IMR-90 (cell line): ENCODE data around the gene DUS1L. TPM values are rescaled to one million over a fixed set of nuclear protein-coding genes. Genes with fewer than 3 reads are reported as not detected.

Experiments
- ATAC-seq: fragments of 200-7000 bp; cut with Tn5 transposase; 2 replicates; pipeline ENCODE4 v1.9.1; 2020; ENCODE audit warnings: low read depth, mild to moderate bottlenecking, moderate library complexity
- BruUV-seq: library from RNA; stranded (reverse); fragments of 400-500 nt; replicated peaks from 2 replicates; lab custom pipeline; 2021; lab: Mats Ljungman, UMichigan
- CTCF ChIA-PET: fragments of 300-600 bp; formaldehyde crosslinking; extraction: SDS; loops from one replicate; lab custom pipeline; 2021; ENCODE audit warnings: antibody characterized with exemption; lab: Yijun Ruan, JAX
- POLR2A ChIA-PET: fragments of 300-600 bp; sonication (Branson Sonifier 250); formaldehyde crosslinking; loops from one replicate; lab custom pipeline; 2022; ENCODE audit warnings: antibody characterized with exemption; ENCODE audit not compliant: unreplicated experiment; lab: Charles Lee
- DNase-seq: peaks from one replicate; pipeline ENCODE4 v3.0.0; 2013
- H2AFZ ChIP-seq: replicated peaks from 2 replicates; pipeline ENCODE3; 2013; ENCODE audit warnings: low read length, mild to moderate bottlenecking; ENCODE audit not compliant: poor library complexity
- H2AK5ac ChIP-seq: 2 replicates; pipeline ENCODE4 v1.6.1; 2013; ENCODE audit warnings: low read depth, low read length, inconsistent platforms
- H2AK9ac ChIP-seq: replicated peaks from 2 replicates; pipeline ENCODE3; 2013; ENCODE audit warnings: mild to moderate bottlenecking, low read depth, low read length, moderate library complexity; ENCODE audit not compliant: poor library complexity
- H2BK120ac ChIP-seq: 2 replicates; pipeline ENCODE4 v1.6.1; 2013; ENCODE audit warnings: low read depth, low read length, inconsistent platforms
- H2BK15ac ChIP-seq: 3 replicates; pipeline ENCODE4 v1.6.1; 2013; ENCODE audit warnings: low read depth, low read length, inconsistent platforms
- H2BK20ac ChIP-seq: 2 replicates; pipeline ENCODE4 v1.6.1; 2013; ENCODE audit warnings: low read depth, mild to moderate bottlenecking, inconsistent platforms, low read length, moderate library complexity
- H2BK5ac ChIP-seq: 2 replicates; pipeline ENCODE4 v1.6.1; 2013; ENCODE audit warnings: mild to moderate bottlenecking, low read depth, low read length, inconsistent platforms; ENCODE audit not compliant: poor library complexity, severe bottlenecking
- H3K14ac ChIP-seq: replicated peaks from 2 replicates; pipeline ENCODE4 v1.6.1; 2013; ENCODE audit warnings: low read depth, low read length, inconsistent platforms
- H3K18ac ChIP-seq: 2 replicates; pipeline ENCODE4 v1.6.1; 2013; ENCODE audit warnings: low read depth, low read length, control low read depth
- H3K23ac ChIP-seq: 2 replicates; pipeline ENCODE4 v1.6.1; 2013; ENCODE audit warnings: low read depth, low read length, inconsistent platforms
- H3K27ac ChIP-seq: 2 replicates; pipeline ENCODE4 v1.5.1; 2013; ENCODE audit warnings: mild to moderate bottlenecking, control low read depth, low read length; ENCODE audit not compliant: insufficient read depth
- H3K27me3 ChIP-seq: 2 replicates; pipeline ENCODE4 v1.6.1; 2013; ENCODE audit warnings: low read length; ENCODE audit not compliant: control insufficient read depth, insufficient read depth
- H3K36me3 ChIP-seq: 2 replicates; pipeline ENCODE4 v1.6.1; 2013; ENCODE audit warnings: low read length, mixed read lengths; ENCODE audit not compliant: control insufficient read depth, insufficient read depth
- H3K4ac ChIP-seq: 2 replicates; pipeline ENCODE4 v1.6.1; 2013; ENCODE audit warnings: low read depth, low read length, inconsistent platforms
- H3K4me1 ChIP-seq: 2 replicates; pipeline ENCODE4 v1.6.1; 2013; ENCODE audit warnings: low read length, mixed read lengths; ENCODE audit not compliant: control insufficient read depth, insufficient read depth
- H3K4me2 ChIP-seq: 2 replicates; pipeline ENCODE4 v1.6.1; 2013; ENCODE audit warnings: low read depth, mild to moderate bottlenecking, control low read depth, low read length, moderate library complexity
- H3K4me3 ChIP-seq: 2 replicates; pipeline ENCODE4 v1.5.1; 2013; ENCODE audit warnings: low read depth, mild to moderate bottlenecking, control low read depth, low read length, moderate library complexity; ENCODE audit not compliant: insufficient read depth
- H3K56ac ChIP-seq: 2 replicates; pipeline ENCODE4 v1.6.1; 2013; ENCODE audit warnings: low read length, inconsistent platforms; ENCODE audit not compliant: insufficient read depth; ENCODE audit errors: extremely low read depth
- H3K79me1 ChIP-seq, 2 experiments: 2 replicates each; pipeline ENCODE4 v1.6.1; 2013; ENCODE audit warnings: low read length in 2 of 2, inconsistent platforms in 1 of 2, low read depth in 1 of 2
- H3K9ac ChIP-seq: 2 replicates; pipeline ENCODE4 v1.6.1; 2013; ENCODE audit warnings: low read depth, low read length, control low read depth
- H3K9me1 ChIP-seq: 2 replicates; pipeline ENCODE4 v1.6.1; 2013; ENCODE audit warnings: low read length, inconsistent platforms; ENCODE audit not compliant: insufficient read depth
- H3K9me3 ChIP-seq: 2 replicates; pipeline ENCODE4 v1.6.1; 2013; ENCODE audit warnings: low read length; ENCODE audit not compliant: control insufficient read depth, insufficient read depth
- H4K20me1 ChIP-seq: 2 replicates; pipeline ENCODE4 v1.6.1; 2013; ENCODE audit warnings: low read length, inconsistent platforms; ENCODE audit not compliant: insufficient read depth
- H4K5ac ChIP-seq: 2 replicates; pipeline ENCODE4 v1.6.1; 2013; ENCODE audit warnings: mild to moderate bottlenecking, low read depth, low read length, control low read depth
- H4K8ac ChIP-seq, 2 experiments: 2 replicates each; pipeline ENCODE4 v1.6.1; 2013; ENCODE audit warnings: low read depth in 2 of 2, low read length in 2 of 2, control low read depth in 1 of 2, inconsistent platforms in 1 of 2
- H4K91ac ChIP-seq: 2 replicates; pipeline ENCODE4 v1.6.1; 2013; ENCODE audit warnings: low read depth, low read length, inconsistent platforms; ENCODE audit not compliant: insufficient read depth
- BHLHE40 ChIP-seq: fragments of 150-350 bp; IDR thresholded peaks from 2 replicates; pipeline ENCODE4 v1.6.1; 2016; ENCODE audit warnings: mild to moderate bottlenecking, low read depth, low read length
- CEBPB ChIP-seq: IDR thresholded peaks from 2 replicates; pipeline ENCODE4 v1.6.1; 2012; ENCODE audit warnings: low read depth, low read length, improper control_type of control experiment
- CHD1 ChIP-seq: IDR thresholded peaks from 2 replicates; pipeline ENCODE4 v1.6.1; 2012; ENCODE audit warnings: low read depth, low read length, improper control_type of control experiment
- FOS ChIP-seq: fragments of 150-350 bp; IDR thresholded peaks from 2 replicates; pipeline ENCODE4 v1.6.1; 2016; ENCODE audit warnings: low read depth, low read length
- MAFK ChIP-seq: IDR thresholded peaks from 2 replicates; pipeline ENCODE4 v1.6.1; 2012; ENCODE audit warnings: low read depth, low read length, improper control_type of control experiment
- MAZ ChIP-seq: IDR thresholded peaks from 2 replicates; pipeline ENCODE4 v1.6.1; 2012; ENCODE audit warnings: low read depth, mild to moderate bottlenecking, low read length, improper control_type of control experiment, moderate library complexity, borderline replicate concordance
- MXI1 ChIP-seq: IDR thresholded peaks from 2 replicates; pipeline ENCODE4 v1.6.1; 2012; ENCODE audit warnings: low read depth, mild to moderate bottlenecking, low read length, moderate library complexity, borderline replicate concordance
- NFE2L2 ChIP-seq: fragments of 150-350 bp; IDR thresholded peaks from 2 replicates; pipeline ENCODE4 v1.6.1; 2016; ENCODE audit warnings: low read depth, mild to moderate bottlenecking, low read length
- POLR2A ChIP-seq: IDR thresholded peaks from 2 replicates; pipeline ENCODE4 v1.6.1; 2012; ENCODE audit warnings: mild to moderate bottlenecking, low read depth, low read length
- RAD21 ChIP-seq: IDR thresholded peaks from 2 replicates; pipeline ENCODE4 v1.6.1; 2012; ENCODE audit warnings: low read length, improper control_type of control experiment
- RFX5 ChIP-seq: IDR thresholded peaks from 2 replicates; pipeline ENCODE4 v1.8.0; 2012; ENCODE audit warnings: low read depth, mild to moderate bottlenecking, low read length, moderate library complexity
- SMC3 ChIP-seq: fragments of 150-350 bp; IDR thresholded peaks from 2 replicates; pipeline ENCODE4 v1.6.1; 2016; ENCODE audit warnings: low read depth, mild to moderate bottlenecking, antibody characterized with exemption, low read length, moderate library complexity
- WGBS, 2 experiments: methylation state at CpG; one replicate each; pipeline versions ENCODE4 v1.1.5 to v1.1.7; 2013; ENCODE audit warnings: missing lambda C conversion rate in 2 of 2; ENCODE audit not compliant: insufficient read length in 1 of 2; ENCODE audit errors: extremely low coverage in 2 of 2; 5-methylcytosine and 5-hydroxymethylcytosine counted together
- dilution Hi-C: fragments of 300-500 bp; cut with HindIII; formaldehyde crosslinking; loops from one replicate; pipeline ENCODE4 v1.14.3; 2018; ENCODE audit warnings: low sequenced_read_pairs; ENCODE audit not compliant: unreplicated experiment
- in situ Hi-C: fragments of 300-500 bp; cut with MboI; formaldehyde crosslinking; loops from 3 replicates; pipeline ENCODE4 v1.14.3; 2019; ENCODE audit warnings: low sequenced_read_pairs, inconsistent platforms, mixed read lengths
- intact Hi-C: fragments of 100-400 bp; cut with micrococcal nuclease; formaldehyde crosslinking; loops from 2 replicates; pipeline ENCODE4 v1.10.0; 2022
- polyA plus RNA-seq, 3 experiments: library from polyadenylated mRNA; depleted of rRNA; stranded (reverse); fragments of >200 nt; gene quantifications; 2 replicates each; pipeline ENCODE4 v1.2.3, GENCODE V29; 2012; ENCODE audit warnings: low replicate concordance in 1 of 3
- total RNA-seq: library from RNA; depleted of rRNA; stranded (reverse); fragments of >200 nt; gene quantifications from 2 replicates; pipeline ENCODE4 v1.2.3, GENCODE V29; 2012
- TF ChIP-seq, protein P1 (sequence below): fragments of 150-350 bp; IDR thresholded peaks from 2 replicates; pipeline ENCODE4 v1.6.1; 2017; ENCODE audit warnings: mild to moderate bottlenecking, antibody characterized with exemption, low read length, low read depth
- TF ChIP-seq, protein P2 (sequence below): conservative IDR thresholded peaks from 2 replicates; pipeline ENCODE4 v1.5.1; 2012; ENCODE audit warnings: mild to moderate bottlenecking, low read depth, low read length, improper control_type of control experiment

Gene DUS1L
- total and polyA plus RNA-seq, 2 of the 4 experiments (the other 2 are of a cell fraction), result 29.0 to 76.9 TPM

DNA sequence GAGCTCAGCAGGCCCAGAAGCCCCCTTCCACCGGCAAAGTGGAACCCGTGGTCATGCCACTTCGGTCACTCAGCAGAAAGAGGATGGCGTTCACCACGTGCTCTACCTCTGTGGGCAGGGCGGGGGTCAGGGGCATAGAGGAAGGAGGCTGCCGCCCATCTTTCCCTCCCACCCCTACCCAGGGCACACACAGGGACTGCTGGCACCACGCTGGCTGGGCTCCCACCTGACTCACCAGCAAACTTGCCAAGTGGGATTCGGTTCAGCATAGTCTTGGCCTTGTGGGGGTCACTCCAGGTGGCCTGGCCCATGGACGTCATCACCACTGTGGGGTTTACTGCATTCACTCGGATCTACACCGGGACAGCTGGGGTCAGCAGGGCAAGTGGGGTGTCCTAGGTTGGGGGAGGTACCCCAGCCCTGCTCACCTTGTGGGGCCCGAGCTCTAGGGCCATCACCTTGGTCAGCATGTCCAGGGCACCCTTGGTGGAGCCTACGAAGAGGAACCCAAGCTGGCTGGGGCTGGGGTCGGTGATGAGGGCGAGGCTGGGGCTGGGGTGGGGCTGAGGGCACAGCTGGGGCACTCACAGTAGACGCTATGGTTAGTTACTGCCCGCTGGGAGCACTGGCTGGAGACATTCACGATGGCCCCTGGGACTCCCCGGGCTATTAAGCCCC is 29.5 kb downstream of the DUS1L start (continued):
- TF ChIP-seq MAFK, result no peak

DNA sequence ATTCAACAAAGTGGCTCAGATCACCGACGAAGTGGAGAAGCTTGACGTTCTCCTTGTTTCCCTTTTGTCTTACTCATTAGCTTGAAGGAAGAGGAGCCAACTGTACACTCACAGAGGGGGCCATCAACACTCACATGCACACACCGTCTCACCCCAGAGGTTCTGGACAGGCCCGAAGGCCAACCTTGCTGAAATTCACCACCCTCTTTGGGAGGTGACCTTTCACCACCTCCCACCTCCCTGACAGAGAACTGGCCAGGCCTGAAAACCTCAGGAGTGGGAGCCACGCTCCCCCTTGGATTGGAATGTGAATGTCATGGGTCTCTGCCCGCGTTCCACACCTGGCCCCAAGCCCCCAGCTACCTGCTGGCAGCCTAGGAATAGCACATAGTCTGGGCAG is 30.1 kb downstream of the DUS1L start:
- dilution Hi-C loops (no loop called here), in situ Hi-C loops (no loop called here), intact Hi-C loops (loop anchor here (10.0 kb wide), 1 partner anchor 289 kb away; no protein-coding TSS in a partner anchor)
- CTCF ChIA-PET, result no interaction called here
- H2AK5ac ChIP-seq, result no peak overlapping the region
- H3K18ac ChIP-seq, result no peak overlapping the region
- H4K8ac ChIP-seq, result no peak overlapping the region
- H3K36me3 ChIP-seq, result no peaks in the 10 kb centered on the region
- H4K20me1 ChIP-seq, result peaks cover 5% of the 10 kb centered on the region
- no peak overlapping the region for H3K4ac ChIP-seq
- peak overlapping the region; percentile 5 for H2AK9ac ChIP-seq
- no peak overlapping the region for H3K56ac ChIP-seq
- no peak overlapping the region for H3K23ac ChIP-seq
- no peak for ATAC-seq
- 64% methylated on average over 2 of the region's 8 CpGs; no CpG with 5 or more reads in 1 of the 2 experiments for WGBS, 2 experiments
- no peak overlapping the region for H3K9ac ChIP-seq
- no peak overlapping the region for H4K5ac ChIP-seq
- H3K9me3 ChIP-seq, result no peaks in the 10 kb centered on the region
- no TSS peak for BruUV-seq
- H3K14ac ChIP-seq, result no peak overlapping the region
- H3K4me3 ChIP-seq, result no peak overlapping the region
- 0 out of 2 replicates have a peak, but pooled peaks cover 7% of the 10 kb centered on the region for H3K9me1 ChIP-seq
- peak overlapping the region; percentile 3 for H2AFZ ChIP-seq
- H2BK120ac ChIP-seq, result no peak overlapping the region
- no peaks in the 10 kb centered on the region for H3K27me3 ChIP-seq
- POLR2A ChIA-PET, result no interaction called here
- H2BK20ac ChIP-seq, result no peak overlapping the region
- H3K4me1 ChIP-seq, result peaks cover 11% of the 10 kb centered on the region
- H3K4me2 ChIP-seq, result no peak overlapping the region
- no peak overlapping the region for H3K27ac ChIP-seq
- no peak overlapping the region for H2BK5ac ChIP-seq
- H4K91ac ChIP-seq, result no peak overlapping the region
- no peak for DNase-seq
- H2BK15ac ChIP-seq, result no peak overlapping the region
- peaks cover 7 to 12% of the 10 kb centered on the region in 2 experiments for H3K79me1 ChIP-seq
- TF ChIP-seq BHLHE40 (no peak), SMC3 (no peak), RFX5 (no peak), POLR2A (no peak), MAZ (no peak), MXI1 (no peak), NFE2L2 (no peak), FOS (no peak), CHD1 (no peak), CEBPB (no peak), RAD21 (no peak)
- TF ChIP-seq, protein P1, sequence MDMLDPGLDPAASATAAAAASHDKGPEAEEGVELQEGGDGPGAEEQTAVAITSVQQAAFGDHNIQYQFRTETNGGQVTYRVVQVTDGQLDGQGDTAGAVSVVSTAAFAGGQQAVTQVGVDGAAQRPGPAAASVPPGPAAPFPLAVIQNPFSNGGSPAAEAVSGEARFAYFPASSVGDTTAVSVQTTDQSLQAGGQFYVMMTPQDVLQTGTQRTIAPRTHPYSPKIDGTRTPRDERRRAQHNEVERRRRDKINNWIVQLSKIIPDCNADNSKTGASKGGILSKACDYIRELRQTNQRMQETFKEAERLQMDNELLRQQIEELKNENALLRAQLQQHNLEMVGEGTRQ, result no peak
- TF ChIP-seq, protein P2, sequence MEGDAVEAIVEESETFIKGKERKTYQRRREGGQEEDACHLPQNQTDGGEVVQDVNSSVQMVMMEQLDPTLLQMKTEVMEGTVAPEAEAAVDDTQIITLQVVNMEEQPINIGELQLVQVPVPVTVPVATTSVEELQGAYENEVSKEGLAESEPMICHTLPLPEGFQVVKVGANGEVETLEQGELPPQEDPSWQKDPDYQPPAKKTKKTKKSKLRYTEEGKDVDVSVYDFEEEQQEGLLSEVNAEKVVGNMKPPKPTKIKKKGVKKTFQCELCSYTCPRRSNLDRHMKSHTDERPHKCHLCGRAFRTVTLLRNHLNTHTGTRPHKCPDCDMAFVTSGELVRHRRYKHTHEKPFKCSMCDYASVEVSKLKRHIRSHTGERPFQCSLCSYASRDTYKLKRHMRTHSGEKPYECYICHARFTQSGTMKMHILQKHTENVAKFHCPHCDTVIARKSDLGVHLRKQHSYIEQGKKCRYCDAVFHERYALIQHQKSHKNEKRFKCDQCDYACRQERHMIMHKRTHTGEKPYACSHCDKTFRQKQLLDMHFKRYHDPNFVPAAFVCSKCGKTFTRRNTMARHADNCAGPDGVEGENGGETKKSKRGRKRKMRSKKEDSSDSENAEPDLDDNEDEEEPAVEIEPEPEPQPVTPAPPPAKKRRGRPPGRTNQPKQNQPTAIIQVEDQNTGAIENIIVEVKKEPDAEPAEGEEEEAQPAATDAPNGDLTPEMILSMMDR, result no peak
